PC-3 (cell line): Measurements from ENCODE around the gene RIMS4. TPM values are rescaled to one million over a fixed set of nuclear protein-coding genes. Genes with fewer than 3 reads are reported as not detected.
"Not testable (repeated sequence)": the region's sequence is repeated elsewhere in the genome, so short reads cannot be mapped to it uniquely, and the experiment has no call there.

Source experiments
- ATAC-seq: fragments of 200-7000 bp; cut with Tn5 transposase; 2 replicates; pipeline ENCODE4 v1.9.1; 2020; ENCODE audit warnings: mild to moderate bottlenecking, moderate library complexity
- BruUV-seq: library from RNA; stranded (reverse); fragments of 400-500 nt; replicated peaks from 2 replicates; lab custom pipeline; 2021; lab: Mats Ljungman, UMichigan
- CTCF ChIA-PET: fragments of 300-600 bp; sonication (Branson Sonifier 250); formaldehyde crosslinking; loops from one replicate; lab custom pipeline; 2022; ENCODE audit warnings: antibody characterized with exemption; lab: Charles Lee
- POLR2A ChIA-PET: fragments of 300-600 bp; sonication (Branson Sonifier 250); formaldehyde crosslinking; loops from one replicate; lab custom pipeline; 2022; ENCODE audit warnings: antibody characterized with exemption; ENCODE audit not compliant: unreplicated experiment; lab: Charles Lee
- DNase-seq: peaks from one replicate; pipeline ENCODE4 v3.0.0-alpha.2; 2015
- H2AFZ ChIP-seq: fragments of 300-600 bp; sonication (generic); 2 replicates; pipeline ENCODE4 v1.6.0; 2016; ENCODE audit warnings: antibody characterized with exemption, low read length
- H3F3A ChIP-seq: fragments of 300-600 bp; sonication (generic); one replicate; pipeline ENCODE4 v1.6.0; 2017; ENCODE audit warnings: antibody characterized with exemption, low read length, control low read depth, mild to moderate bottlenecking; ENCODE audit not compliant: unreplicated experiment
- H3K27ac ChIP-seq: fragments of 300-600 bp; sonication (generic); 2 replicates; pipeline ENCODE4 v1.5.1; 2016; ENCODE audit warnings: mild to moderate bottlenecking, low read length
- H3K27me3 ChIP-seq: fragments of 300-600 bp; sonication (generic); 2 replicates; pipeline ENCODE4 v1.6.1; 2016; ENCODE audit warnings: low read length, mixed read lengths
- H3K36me3 ChIP-seq: fragments of 300-600 bp; sonication (generic); 2 replicates; pipeline ENCODE4 v1.6.1; 2016; ENCODE audit warnings: low read depth, mixed run types, low read length, mixed read lengths
- H3K4me1 ChIP-seq: fragments of 300-600 bp; sonication (generic); 2 replicates; pipeline ENCODE4 v1.5.1; 2016; ENCODE audit warnings: low read length; ENCODE audit not compliant: insufficient read depth
- H3K4me2 ChIP-seq: fragments of 300-600 bp; sonication (generic); 2 replicates; pipeline ENCODE4 v1.6.0; 2016; ENCODE audit warnings: low read length
- H3K4me3 ChIP-seq: fragments of 300-600 bp; sonication (generic); 2 replicates; pipeline ENCODE4 v1.5.1; 2016; ENCODE audit warnings: mild to moderate bottlenecking, low read length, mixed read lengths
- H3K79me2 ChIP-seq: fragments of 300-600 bp; sonication (generic); 2 replicates; pipeline ENCODE4 v1.6.1; 2017; ENCODE audit warnings: low read length, mixed read lengths
- H3K9ac ChIP-seq: fragments of 300-600 bp; sonication (generic); 2 replicates; pipeline ENCODE4 v1.6.0; 2016; ENCODE audit warnings: mild to moderate bottlenecking, low read length
- H3K9me2 ChIP-seq: fragments of 300-600 bp; sonication (generic); replicated peaks from 2 replicates; pipeline ENCODE4 v1.6.1; 2016; ENCODE audit warnings: mixed run types, low read length, mixed read lengths
- H3K9me3 ChIP-seq: fragments of 300-600 bp; sonication (generic); 2 replicates; pipeline ENCODE4 v1.6.1; 2016; ENCODE audit warnings: low read length, mixed read lengths
- H4K20me1 ChIP-seq: fragments of 300-600 bp; sonication (generic); 2 replicates; pipeline ENCODE4 v1.6.1; 2016; ENCODE audit warnings: low read length, mixed read lengths
- EZH2 ChIP-seq: fragments of 300-600 bp; sonication (generic); IDR thresholded peaks from one replicate; pipeline ENCODE4 v1.6.1; 2017; ENCODE audit warnings: antibody characterized with exemption, mild to moderate bottlenecking, low read length; ENCODE audit not compliant: unreplicated experiment
- EZH2phosphoT487 ChIP-seq: fragments of 300-600 bp; sonication (generic); IDR thresholded peaks from 2 replicates; pipeline ENCODE4 v1.6.1; 2018; ENCODE audit warnings: mild to moderate bottlenecking, antibody characterized with exemption, low read length, borderline replicate concordance
- intact Hi-C: fragments of 100-400 bp; cut with micrococcal nuclease; formaldehyde crosslinking; loops from 2 replicates; pipeline ENCODE4 v1.9.0; 2023
- total RNA-seq: library from RNA; depleted of rRNA; stranded (reverse); fragments of >200 nt; gene quantifications from 2 replicates; pipeline ENCODE4 v1.2.3, GENCODE V29; 2014
- TF ChIP-seq, protein P1 (sequence below): fragments of 300-600 bp; sonication (generic); conservative IDR thresholded peaks from 2 replicates; pipeline ENCODE4 v1.5.1; 2017; ENCODE audit warnings: antibody characterized with exemption, low read depth, mild to moderate bottlenecking, low read length

RIMS4 gene
- total RNA-seq, 1 experiment from 2014 or later = 0.04 TPM

DNA sequence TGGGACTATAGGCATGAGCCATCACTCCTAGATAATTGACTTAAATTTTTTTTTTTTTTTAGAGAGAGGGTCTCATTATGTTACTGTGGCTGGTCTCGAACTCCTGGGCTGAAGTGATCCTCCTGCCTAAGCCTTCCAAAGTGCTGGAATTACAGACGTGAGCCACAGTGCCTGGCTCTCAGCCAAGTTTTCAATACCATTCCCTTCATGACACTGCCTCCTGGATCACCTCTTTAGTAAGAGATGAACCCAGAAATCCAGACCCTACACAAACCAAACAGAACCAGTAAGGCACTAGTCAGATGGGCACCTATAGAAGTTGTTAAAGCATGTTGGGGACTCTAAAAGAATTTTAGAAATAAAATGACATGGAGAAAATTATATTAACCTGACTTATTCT is 18.3 kb upstream of the RIMS4 start:
- TF ChIP-seq EZH2 (no peak), EZH2phosphoT487 (no peak)
- TF ChIP-seq, protein P1, sequence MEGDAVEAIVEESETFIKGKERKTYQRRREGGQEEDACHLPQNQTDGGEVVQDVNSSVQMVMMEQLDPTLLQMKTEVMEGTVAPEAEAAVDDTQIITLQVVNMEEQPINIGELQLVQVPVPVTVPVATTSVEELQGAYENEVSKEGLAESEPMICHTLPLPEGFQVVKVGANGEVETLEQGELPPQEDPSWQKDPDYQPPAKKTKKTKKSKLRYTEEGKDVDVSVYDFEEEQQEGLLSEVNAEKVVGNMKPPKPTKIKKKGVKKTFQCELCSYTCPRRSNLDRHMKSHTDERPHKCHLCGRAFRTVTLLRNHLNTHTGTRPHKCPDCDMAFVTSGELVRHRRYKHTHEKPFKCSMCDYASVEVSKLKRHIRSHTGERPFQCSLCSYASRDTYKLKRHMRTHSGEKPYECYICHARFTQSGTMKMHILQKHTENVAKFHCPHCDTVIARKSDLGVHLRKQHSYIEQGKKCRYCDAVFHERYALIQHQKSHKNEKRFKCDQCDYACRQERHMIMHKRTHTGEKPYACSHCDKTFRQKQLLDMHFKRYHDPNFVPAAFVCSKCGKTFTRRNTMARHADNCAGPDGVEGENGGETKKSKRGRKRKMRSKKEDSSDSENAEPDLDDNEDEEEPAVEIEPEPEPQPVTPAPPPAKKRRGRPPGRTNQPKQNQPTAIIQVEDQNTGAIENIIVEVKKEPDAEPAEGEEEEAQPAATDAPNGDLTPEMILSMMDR = no peak
- ChIA-PET CTCF (no interaction called here), POLR2A (no interaction called here)
- Histone ChIP-seq H3K4me1 (no peaks in the 10 kb centered on the region), H4K20me1 (no peaks in the 10 kb centered on the region), H3K27me3 (peaks cover 75% of the 10 kb centered on the region), H3K36me3 (no peaks in the 10 kb centered on the region), H3K9me2 (no peaks in the 10 kb centered on the region), H3K79me2 (no peaks in the 10 kb centered on the region), H2AFZ (no peak overlapping the region), H3K4me2 (no peak overlapping the region), H3K9me3 (peaks cover 5% of the 10 kb centered on the region; the same call in 1 of the 2 replicates), H3K27ac (no peak overlapping the region), H3K9ac (no peak overlapping the region), H3K4me3 (no peak overlapping the region), H3F3A (no peaks in the 10 kb centered on the region)
- BruUV-seq = no TSS peak
- ATAC-seq (no peak), DNase-seq (no peak)
- intact Hi-C loops = no loop called here

DNA sequence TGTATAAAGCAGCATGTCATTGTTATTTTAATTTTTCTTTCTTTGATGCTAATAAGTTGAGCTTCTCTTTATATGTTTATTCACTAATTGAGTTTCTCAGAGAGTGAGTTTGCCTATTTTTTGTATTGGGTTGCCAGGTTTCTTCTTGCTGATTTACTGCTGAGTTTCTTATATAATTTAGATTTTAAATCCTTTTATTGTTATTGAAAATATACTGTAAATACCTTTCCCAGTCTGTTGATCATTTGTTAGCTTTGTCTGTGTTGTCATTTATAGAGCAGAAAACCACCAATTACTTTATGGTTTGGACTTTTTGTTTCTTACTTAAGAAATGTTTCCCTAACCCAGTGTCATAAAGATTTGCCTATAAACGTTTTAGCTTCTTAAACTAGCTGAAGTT is 17.1 kb upstream of the RIMS4 start:
- Histone ChIP-seq H3K9ac (no peak overlapping the region), H3K36me3 (no peaks in the 10 kb centered on the region), H3F3A (no peaks in the 10 kb centered on the region), H3K79me2 (no peaks in the 10 kb centered on the region), H4K20me1 (no peaks in the 10 kb centered on the region), H3K4me2 (no peak overlapping the region), H3K9me3 (peaks cover 5% of the 10 kb centered on the region; the same call in 1 of the 2 replicates), H3K4me3 (no peak overlapping the region), H3K4me1 (no peaks in the 10 kb centered on the region), H3K9me2 (no peaks in the 10 kb centered on the region), H3K27ac (no peak overlapping the region), H3K27me3 (peaks cover 64% of the 10 kb centered on the region), H2AFZ (no peak overlapping the region)
- intact Hi-C loops = no loop called here
- no TSS peak for BruUV-seq
- ChIA-PET POLR2A (no interaction called here), CTCF (no interaction called here)
- DNase-seq (no peak), ATAC-seq (no peak)
- TF ChIP-seq EZH2 (no peak), EZH2phosphoT487 (no peak)
- TF ChIP-seq, protein P1 = no peak

DNA sequence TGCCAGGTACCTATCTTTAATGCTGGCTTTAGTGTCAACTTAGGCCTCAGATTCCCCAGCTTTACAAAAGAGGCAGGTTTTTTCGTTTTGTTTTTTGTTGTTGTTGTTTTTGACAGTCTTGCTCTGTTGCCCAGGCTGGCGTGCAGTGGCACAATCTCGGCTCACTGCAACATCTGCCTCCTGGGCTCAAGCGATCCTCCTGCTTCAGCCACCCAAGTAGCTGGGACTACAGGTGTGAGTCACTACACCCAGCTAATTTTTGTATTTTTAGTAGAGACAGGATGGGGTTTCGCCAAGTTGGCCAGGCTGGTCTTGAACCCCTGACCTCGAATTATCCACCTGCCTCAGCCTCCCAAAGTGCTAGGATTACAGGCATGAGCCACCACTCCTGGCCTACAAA is 11.2 kb upstream of the RIMS4 start:
- H3K27ac ChIP-seq, H3K36me3 ChIP-seq, H4K20me1 ChIP-seq, CTCF ChIA-PET, H3K79me2 ChIP-seq, H2AFZ ChIP-seq, BruUV-seq, H3K9me2 ChIP-seq, H3K4me3 ChIP-seq, ATAC-seq, POLR2A ChIA-PET, H3F3A ChIP-seq, intact Hi-C loops, DNase-seq, H3K4me2 ChIP-seq, H3K9ac ChIP-seq, H3K4me1 ChIP-seq, H3K9me3 ChIP-seq: not testable (repeated sequence)
- H3K27me3 ChIP-seq = peaks cover 30% of the 10 kb centered on the region
